Adrenal gland (tissue), 5 donors: ENCODE data around the gene CDK8.

Experiments
- CTCF ChIP-seq, 6 experiments: fragments of 450-650 bp in 4 of 6; fragments of 200-600 bp in 2 of 6; sonication (generic) in 1 of 6; IDR thresholded peaks; 1 replicate in 5 of 6; 2 replicates in 1 of 6; pipeline versions ENCODE4 v1.5.1 to v1.8.0; 2016 to 2021; ENCODE audit warnings: antibody characterized with exemption in 6 of 6, mild to moderate bottlenecking in 2 of 6, moderate library complexity in 1 of 6
- POLR2A ChIP-seq, 2 donors: fragments of 450-650 bp; IDR thresholded peaks; one replicate each; pipeline ENCODE4 v1.6.1; 2017; ENCODE audit warnings: antibody characterized with exemption in 2 of 2, mild to moderate bottlenecking in 2 of 2, moderate library complexity in 1 of 2
- donor health status: DM: no; HTN: no; CAD: no.

- TF ChIP-seq CTCF (IDR thresholded peaks at IDR 0.05) (no peak), POLR2A (IDR thresholded peaks at IDR 0.05) (no peak)
Observed at GRCh38 chr13:26308836-26309235, 54.9 kb downstream of the CDK8 start.
